Measurements from ENCODE around the gene AGRN.

- TF ChIP-seq POLR2A (IDR thresholded peaks at IDR 0.05) (no peak), CTCF (IDR thresholded peaks at IDR 0.05) (no peak)
These were observed 70.0 kb downstream of the AGRN start for GRCh38 chr1:1089731-1090423.
